Stimulated activated CD4-positive, alpha-beta T cell treated with anti-CD3 and anti-CD28 coated beads, Interleukin-1b, Interleukin-23, amount 100 ng/mL, for 4 hours (primary cell): ENCODE measurements around the gene PRKCA.
"Not testable (repeated sequence)": the region's sequence is repeated elsewhere in the genome, so short reads cannot be mapped to it uniquely, and the experiment has no call there.

ENCODE experiments used
- DNase-seq, 2 donors: peaks; one replicate each; pipeline ENCODE4 v3.0.0-alpha.2; 2020; ENCODE audit warnings: low read depth in 2 of 2

Gene PRKCA

GRCh38 chr17:66465701-66466100, 163.3 kb downstream of the PRKCA start:
- DNase-seq, result no peak

GRCh38 chr17:66466106-66466820, 163.8 kb downstream of the PRKCA start:
- DNase-seq, result no peak

DNA sequence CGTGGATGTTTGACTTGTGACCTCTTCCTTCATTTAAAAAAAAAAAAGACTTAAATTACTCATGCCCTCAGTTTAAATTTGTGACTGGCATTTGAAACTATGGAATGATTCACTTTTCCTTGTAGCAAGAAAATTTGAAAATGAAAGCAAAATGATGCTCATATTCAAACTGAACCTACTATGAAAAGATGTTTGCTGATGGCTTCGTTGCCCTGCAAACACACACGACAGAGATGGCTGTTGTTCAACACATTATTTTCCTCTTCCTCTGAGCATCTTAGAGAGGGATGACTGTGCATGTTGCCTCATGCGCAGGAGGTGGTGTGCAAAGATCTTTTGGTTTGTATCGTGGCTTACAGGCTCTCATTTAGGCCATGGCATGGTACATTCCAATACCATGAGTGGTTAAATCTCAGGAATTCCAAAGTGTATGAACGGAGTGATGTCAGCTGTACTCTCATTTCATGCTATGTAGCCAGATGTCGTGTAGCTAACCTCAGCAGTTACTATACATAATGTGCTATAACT, 164.5 kb downstream of the PRKCA start:
- DNase-seq, result no peak

- no peak for DNase-seq
These were observed 165.4 kb downstream of the PRKCA start for GRCh38 chr17:66467766-66468165.

DNA sequence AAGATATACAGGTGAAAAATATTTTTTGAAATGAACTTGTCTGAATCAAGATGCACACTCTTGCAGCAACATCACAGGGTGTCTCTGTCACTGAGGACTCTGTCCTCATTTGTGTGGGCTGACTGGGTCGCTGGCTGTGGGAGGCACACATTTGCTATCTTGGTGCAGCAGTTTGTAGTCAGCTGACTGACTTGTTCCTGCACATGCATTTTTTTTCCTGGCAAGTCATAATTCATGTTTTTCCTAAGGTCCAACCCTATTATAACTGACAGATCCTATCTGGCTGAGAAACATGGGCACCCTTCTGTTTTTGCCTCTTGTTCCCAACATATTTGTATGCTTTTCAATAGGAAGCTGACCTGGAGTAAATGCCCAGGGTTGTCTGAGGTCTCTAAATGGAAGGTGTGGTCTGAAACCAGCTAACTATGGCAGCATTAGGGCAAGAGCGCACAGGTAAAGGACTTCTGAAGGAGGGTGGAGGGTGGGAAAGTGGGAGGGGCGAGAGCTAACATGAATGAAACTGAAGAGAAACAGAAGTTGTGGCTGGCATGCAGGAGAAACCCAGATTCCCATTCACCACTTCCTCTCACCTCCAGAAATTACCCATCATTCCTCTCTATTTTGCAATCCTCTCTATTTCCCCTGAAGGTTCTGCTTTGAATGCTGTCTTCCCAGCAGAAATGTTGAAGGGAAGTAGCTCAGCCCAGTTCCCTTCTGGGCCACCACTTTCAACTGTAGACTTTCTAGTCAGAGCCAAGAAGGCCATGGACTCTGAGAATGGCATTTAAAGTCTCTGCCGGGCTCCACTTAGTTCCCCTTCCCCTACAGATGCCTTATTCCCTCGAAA, 166.1 kb downstream of the PRKCA start:
- DNase-seq, result no peak

DNA sequence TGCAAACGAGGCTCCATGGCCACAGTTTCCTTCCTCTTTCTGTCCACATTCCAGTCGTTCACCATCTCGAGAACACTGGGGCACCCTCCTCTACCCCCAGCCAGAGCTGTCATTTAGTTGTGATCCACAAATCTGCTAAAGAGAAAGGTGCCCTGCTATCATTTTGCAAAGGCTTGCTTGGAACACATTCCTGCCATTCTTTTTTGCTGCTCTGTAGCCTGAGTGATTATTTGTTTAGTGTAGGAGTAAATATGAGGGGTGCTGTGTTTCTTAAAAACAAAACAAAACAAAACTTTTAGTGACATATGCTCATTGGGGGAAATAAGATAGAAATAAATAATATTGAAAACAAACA, 166.7 kb downstream of the PRKCA start:
- no peak for DNase-seq

DNA sequence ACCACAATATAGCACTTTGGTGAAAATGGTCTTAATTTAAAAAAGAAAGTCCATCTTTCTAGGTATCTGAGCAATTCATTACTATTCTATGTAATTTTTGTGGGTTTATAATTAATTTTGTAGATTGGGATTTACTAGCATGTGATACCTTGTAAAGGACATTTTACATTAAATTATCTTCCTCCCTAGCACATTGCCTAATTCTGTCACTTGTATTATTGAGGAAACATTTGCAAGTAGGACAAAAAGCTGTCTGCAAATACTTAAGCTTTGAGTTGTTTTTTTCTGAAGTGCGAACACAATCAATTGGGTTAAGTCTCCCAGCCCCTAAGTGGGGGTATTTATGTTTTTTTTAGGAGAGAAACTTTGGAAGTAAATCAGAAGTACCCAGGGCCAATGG, 167.0 kb downstream of the PRKCA start:
- DNase-seq, result no peak

- DNase-seq, result no peak
These were observed 167.5 kb downstream of the PRKCA start for GRCh38 chr17:66469890-66470289.

GRCh38 chr17:66472123-66472522, 169.7 kb downstream of the PRKCA start:
- DNase-seq, result no peak

DNA sequence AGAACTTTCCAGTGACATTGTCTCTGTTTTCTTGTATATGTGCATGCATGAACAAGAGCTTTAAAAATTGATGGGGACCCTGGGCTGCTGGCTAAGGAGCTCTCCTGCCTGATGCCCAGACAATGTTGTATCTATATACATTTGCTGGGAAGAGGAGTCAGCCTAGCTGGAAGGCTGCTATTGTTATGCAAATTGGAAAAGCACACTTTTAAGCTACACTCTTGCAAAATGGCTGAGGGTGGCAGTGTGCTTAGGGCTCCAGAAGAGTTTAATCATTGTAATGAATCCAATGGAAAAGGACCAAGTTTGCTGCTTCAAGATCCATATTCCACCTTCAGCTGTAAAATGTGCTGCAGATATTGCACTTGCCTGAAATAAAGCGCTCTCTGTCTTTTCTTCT, 171.8 kb downstream of the PRKCA start:
- DNase-seq, result no peak

GRCh38 chr17:66474806-66475497, 172.5 kb downstream of the PRKCA start:
- DNase-seq, result no peak

- DNase-seq, result no peak
These were observed 173.6 kb downstream of the PRKCA start for GRCh38 chr17:66476014-66476413.

DNA sequence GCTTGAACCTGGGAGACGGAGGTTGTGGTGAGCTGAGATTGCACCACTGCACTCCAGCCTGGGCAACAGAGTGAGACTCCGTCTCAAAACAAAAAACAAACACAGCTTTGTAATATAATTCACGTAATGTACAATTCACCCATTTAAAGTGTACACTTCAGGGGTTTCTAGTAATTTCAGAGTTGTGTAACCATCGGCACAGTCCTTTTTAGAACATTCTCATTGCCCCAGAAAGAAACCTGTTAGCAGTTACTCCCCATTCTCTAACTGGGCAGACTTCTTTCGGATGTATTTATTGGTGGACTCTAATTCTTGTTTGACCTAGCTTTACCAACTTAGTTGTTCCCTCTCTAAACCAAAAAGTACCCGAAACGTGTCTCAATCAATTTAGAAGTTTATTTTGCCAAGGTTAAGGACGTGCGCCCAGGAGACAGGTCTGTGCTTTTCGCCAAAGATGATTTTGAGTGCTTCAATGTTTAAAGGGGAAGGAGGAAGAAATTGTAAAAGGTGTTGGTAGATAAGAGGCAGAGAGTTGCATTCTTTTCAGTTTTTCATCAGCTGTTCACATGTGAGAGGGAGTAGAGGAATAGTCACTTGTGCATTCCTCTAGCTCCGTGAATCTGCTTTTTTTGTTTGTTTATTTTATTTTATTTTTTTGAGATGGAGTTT, 175.3 kb downstream of the PRKCA start:
- DNase-seq, result no peak

- DNase-seq, result not testable (repeated sequence)
These were observed 176.9 kb downstream of the PRKCA start for GRCh38 chr17:66479230-66479889.

GRCh38 chr17:66480243-66480642, 177.8 kb downstream of the PRKCA start:
- no peak for DNase-seq

DNA sequence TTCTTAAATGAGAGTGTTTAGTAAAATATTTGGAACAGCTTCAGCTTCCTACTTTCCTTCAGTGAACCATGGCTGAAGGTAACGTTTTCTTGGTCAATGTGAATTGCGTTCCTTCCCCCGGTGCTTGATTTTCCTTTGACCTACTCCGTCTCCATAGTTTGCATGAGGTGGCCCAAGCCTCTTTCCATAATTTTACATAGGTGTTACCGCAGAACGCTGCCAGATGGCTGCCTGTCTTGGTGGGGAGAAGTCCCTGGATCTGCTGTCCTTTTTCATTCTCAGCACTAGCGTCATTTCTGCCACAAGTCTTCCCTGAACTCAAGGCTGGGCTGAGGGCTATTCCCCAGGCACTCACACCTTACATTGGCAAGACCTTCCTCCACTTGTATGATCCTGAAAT, 178.4 kb downstream of the PRKCA start:
- DNase-seq, result no peak

DNA sequence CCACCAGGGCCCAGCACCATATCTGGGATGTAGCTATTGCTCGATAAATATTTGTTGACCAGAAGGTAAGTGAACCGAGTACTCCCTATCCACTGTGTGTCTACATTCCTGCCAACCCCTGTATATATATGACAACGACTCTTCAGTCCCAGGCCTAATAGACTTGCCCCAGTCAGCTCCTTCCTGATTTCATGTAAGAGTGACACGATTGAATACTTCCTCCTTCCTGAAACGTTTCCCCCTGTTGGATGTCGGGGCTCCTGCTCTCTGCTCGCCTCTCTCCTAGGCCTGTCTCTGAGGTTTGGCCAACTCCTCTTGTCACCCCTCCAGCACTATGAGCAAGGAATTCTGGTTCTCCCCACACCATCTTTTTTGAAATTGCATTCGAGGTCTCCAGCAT, 178.9 kb downstream of the PRKCA start:
- no peak for DNase-seq

- DNase-seq, result no peak
These were observed 181.5 kb downstream of the PRKCA start for GRCh38 chr17:66483906-66484305.

DNA sequence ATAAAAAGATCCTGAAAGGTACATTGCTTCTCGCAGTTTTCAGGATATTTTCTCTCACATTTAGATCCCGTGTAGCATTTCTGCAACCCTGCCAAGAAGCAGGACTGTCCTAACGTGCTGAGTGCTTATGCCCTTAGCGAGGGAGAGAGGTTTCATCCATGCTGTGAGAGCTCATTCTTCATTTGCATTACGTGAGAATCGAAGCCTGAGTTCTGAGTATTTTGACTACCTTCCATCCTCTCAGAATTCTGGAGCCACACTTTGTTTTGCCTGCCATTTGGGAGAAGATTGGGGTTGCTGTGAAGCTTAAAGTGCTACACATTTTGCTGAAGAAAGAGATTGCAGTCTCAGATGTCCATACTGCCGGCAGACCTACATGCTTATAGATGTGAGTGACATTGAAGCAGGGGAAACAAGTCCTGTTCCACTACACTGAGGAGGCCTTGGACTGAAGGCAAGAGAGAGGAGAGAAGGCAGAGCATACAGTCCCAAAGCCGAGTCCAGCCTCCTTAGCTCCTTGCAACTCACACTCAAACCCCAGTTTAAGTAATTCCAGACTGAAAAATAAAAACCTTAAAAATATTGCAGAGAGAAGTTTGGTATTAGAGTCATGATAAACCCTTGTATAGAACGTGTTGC, 183.0 kb downstream of the PRKCA start:
- DNase-seq, result no peak

DNA sequence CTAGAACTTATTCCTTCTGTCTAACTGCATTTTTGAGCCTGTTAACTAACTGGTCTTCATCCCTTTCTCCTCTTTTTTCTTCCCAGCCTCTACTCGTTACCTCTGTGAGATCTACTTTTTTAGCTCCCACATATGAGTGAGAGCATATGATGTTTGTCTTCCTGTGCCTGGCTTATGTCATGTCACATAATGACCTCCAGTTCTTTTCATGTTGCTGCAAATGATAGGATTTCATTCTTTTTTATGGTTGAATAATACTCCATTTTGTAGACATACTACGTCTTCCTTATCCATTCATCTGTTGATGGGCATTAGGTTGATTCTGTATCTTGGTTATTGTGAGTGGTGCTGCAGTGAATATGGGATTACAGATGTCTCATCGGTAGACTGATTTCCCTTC, 184.7 kb downstream of the PRKCA start:
- DNase-seq, result no peak

GRCh38 chr17:66487981-66488468, 185.6 kb downstream of the PRKCA start:
- no peak for DNase-seq
